Measurements from ENCODE around the gene GLI1. TPM values are rescaled to one million over a fixed set of nuclear protein-coding genes. Genes with fewer than 3 reads are reported as not detected.
A peak's percentile ranks its signal among the peaks of the same experiment; 100 is the strongest.

Gene GLI1
- total RNA-seq, 1 donor from 2014 or later = 6.8 TPM

DNA sequence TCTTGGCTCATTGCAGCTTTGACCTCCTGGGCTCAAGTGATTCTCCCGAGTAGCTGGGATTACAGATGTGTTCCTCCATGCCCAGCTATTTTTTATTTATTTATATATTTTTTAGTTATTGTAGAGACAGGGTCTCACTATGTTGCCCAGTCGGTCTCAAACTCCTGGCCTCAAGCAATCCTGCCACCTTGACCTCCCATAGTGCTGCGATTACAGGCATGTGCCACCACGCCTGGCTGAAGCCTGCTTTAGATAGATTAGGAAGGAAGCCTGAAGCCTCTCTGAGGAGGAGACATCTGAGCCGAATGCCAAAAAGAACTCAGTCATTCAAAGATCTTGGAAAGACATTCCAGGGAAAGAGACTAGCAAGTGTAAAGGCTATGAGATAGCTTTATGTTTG lies 14.8 kb upstream of the GLI1 start:
- no peaks in the 10 kb centered on the region for H3K36me3 Mint-ChIP-seq (ENCODE audit: low read depth)
- H3K4me3 Mint-ChIP-seq (ENCODE audit: unreplicated experiment) = no peak overlapping the region
- H3K4me1 Mint-ChIP-seq (ENCODE audit: low read depth) = peaks cover 3% of the 10 kb centered on the region
- no peak for DNase-seq (ENCODE audit: low spot score)
- no peaks in the 10 kb centered on the region for H3K27me3 Mint-ChIP-seq (ENCODE audit: low read depth)
- TF ChIP-seq, protein P1, sequence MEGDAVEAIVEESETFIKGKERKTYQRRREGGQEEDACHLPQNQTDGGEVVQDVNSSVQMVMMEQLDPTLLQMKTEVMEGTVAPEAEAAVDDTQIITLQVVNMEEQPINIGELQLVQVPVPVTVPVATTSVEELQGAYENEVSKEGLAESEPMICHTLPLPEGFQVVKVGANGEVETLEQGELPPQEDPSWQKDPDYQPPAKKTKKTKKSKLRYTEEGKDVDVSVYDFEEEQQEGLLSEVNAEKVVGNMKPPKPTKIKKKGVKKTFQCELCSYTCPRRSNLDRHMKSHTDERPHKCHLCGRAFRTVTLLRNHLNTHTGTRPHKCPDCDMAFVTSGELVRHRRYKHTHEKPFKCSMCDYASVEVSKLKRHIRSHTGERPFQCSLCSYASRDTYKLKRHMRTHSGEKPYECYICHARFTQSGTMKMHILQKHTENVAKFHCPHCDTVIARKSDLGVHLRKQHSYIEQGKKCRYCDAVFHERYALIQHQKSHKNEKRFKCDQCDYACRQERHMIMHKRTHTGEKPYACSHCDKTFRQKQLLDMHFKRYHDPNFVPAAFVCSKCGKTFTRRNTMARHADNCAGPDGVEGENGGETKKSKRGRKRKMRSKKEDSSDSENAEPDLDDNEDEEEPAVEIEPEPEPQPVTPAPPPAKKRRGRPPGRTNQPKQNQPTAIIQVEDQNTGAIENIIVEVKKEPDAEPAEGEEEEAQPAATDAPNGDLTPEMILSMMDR (IDR thresholded peaks at IDR 0.05) = no peak
- no peak overlapping the region for H3K27ac Mint-ChIP-seq (ENCODE audit: unreplicated experiment)
- H3K9me3 Mint-ChIP-seq (ENCODE audit: low read depth) = no peaks in the 10 kb centered on the region

DNA sequence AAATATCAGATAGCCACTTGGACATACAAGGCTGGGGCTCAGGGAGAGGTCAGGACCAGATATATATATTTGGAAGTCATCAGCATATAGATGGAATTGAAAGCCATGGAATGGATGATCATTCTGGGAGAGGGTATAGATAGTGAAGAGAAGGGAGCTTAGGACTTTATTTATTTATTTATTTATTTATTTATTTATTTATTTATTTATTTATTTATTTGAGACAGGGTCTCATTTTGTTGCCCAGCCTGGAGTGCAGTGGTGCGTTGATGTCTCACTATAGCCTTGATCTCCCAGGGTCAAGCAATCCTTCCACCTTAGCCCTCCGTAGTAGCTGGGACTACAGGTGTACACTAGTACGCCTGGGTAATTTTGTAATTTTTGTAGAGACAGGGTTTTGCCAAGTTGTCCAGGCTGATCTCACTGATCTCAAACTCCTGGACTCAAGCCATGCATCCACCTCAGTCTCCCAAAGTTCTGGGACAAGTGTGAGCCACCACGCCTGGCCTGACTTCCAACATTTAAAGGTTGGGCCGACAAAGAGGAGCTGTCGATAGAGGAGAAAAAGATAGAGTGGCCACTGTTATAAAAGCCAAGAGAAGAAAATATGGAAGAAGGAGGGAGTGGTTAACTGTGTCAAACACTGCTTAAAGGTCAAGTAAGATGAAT lies 13.2 kb upstream of the GLI1 start:
- no peak overlapping the region for H3K27ac Mint-ChIP-seq (ENCODE audit: unreplicated experiment)
- H3K36me3 Mint-ChIP-seq (ENCODE audit: low read depth) = no peaks in the 10 kb centered on the region
- no peaks in the 10 kb centered on the region for H3K27me3 Mint-ChIP-seq (ENCODE audit: low read depth)
- H3K4me1 Mint-ChIP-seq (ENCODE audit: low read depth) = peaks cover 7% of the 10 kb centered on the region
- H3K9me3 Mint-ChIP-seq (ENCODE audit: low read depth) = no peaks in the 10 kb centered on the region
- TF ChIP-seq, protein P1 (IDR thresholded peaks at IDR 0.05) = no peak
- DNase-seq (ENCODE audit: low spot score) = peak; percentile 18
- H3K4me3 Mint-ChIP-seq (ENCODE audit: unreplicated experiment) = no peak overlapping the region

DNA sequence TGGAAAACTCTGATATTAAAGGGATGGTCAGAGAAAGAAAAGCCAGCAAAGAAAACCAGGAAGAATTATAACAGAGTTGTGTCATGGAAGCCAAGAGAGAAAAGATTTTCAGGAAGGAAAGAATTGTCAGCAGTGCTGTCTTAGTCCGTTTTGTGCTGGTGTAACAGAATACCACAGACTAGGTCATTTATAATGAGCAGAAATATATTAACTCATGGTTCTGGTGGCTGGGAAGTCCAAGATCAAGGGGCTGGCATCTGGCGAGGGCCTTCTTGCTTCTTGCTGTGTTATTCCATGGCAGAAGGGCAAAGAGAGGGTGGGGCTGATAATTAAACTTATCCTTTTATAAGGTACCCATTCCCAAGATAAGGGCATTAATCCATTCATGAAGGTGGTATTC lies 10.9 kb upstream of the GLI1 start:
- Mint-ChIP-seq H3K27ac (ENCODE audit: unreplicated experiment) (no peak overlapping the region), H3K27me3 (ENCODE audit: low read depth) (no peaks in the 10 kb centered on the region), H3K36me3 (ENCODE audit: low read depth) (no peaks in the 10 kb centered on the region), H3K9me3 (ENCODE audit: low read depth) (no peaks in the 10 kb centered on the region), H3K4me1 (ENCODE audit: low read depth) (peaks cover 24% of the 10 kb centered on the region), H3K4me3 (ENCODE audit: unreplicated experiment) (no peak overlapping the region)
- TF ChIP-seq, protein P1 (IDR thresholded peaks at IDR 0.05) = no peak
- peak; percentile 5 for DNase-seq (ENCODE audit: low spot score)

DNA sequence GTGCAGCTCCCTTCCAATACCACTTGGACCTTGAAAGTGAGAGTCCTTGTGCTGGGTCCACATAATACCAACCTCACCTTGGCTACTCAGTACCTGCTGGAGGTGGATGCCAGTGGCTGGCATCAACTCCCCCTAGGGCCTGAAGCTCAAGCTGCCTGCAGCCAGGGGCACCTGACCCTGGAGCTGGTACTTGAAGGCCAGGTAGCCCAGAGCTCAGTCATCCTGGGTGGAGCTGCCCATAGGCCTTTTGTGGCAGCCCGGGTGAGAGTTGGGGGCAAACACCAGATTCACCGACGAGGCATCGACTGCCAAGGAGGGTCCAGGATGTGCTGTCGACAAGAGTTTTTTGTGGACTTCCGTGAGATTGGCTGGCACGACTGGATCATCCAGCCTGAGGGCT lies 10.2 kb upstream of the GLI1 start:
- no peaks in the 10 kb centered on the region for H3K9me3 Mint-ChIP-seq (ENCODE audit: low read depth)
- DNase-seq (ENCODE audit: low spot score) = peak; percentile 71
- H3K27me3 Mint-ChIP-seq (ENCODE audit: low read depth) = no peaks in the 10 kb centered on the region
- H3K36me3 Mint-ChIP-seq (ENCODE audit: low read depth) = no peaks in the 10 kb centered on the region
- H3K4me3 Mint-ChIP-seq (ENCODE audit: unreplicated experiment) = no peak overlapping the region
- TF ChIP-seq, protein P1 (IDR thresholded peaks at IDR 0.05) = no peak
- H3K4me1 Mint-ChIP-seq (ENCODE audit: low read depth) = peaks cover 25% of the 10 kb centered on the region
- H3K27ac Mint-ChIP-seq (ENCODE audit: unreplicated experiment) = no peak overlapping the region

DNA sequence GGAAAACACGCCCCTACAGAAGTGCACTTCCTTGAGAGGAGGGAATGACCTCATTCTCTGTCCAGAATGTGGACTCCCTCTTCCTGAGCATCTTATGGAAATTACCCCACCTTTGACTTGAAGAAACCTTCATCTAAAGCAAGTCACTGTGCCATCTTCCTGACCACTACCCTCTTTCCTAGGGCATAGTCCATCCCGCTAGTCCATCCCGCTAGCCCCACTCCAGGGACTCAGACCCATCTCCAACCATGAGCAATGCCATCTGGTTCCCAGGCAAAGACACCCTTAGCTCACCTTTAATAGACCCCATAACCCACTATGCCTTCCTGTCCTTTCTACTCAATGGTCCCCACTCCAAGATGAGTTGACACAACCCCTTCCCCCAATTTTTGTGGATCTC lies 9.5 kb upstream of the GLI1 start:
- H3K4me1 Mint-ChIP-seq (ENCODE audit: low read depth) = peaks cover 31% of the 10 kb centered on the region
- no peak overlapping the region for H3K4me3 Mint-ChIP-seq (ENCODE audit: unreplicated experiment)
- H3K27me3 Mint-ChIP-seq (ENCODE audit: low read depth) = no peaks in the 10 kb centered on the region
- DNase-seq (ENCODE audit: low spot score) = peak; percentile 7
- TF ChIP-seq, protein P1 (IDR thresholded peaks at IDR 0.05) = no peak
- H3K27ac Mint-ChIP-seq (ENCODE audit: unreplicated experiment) = no peak overlapping the region
- no peaks in the 10 kb centered on the region for H3K9me3 Mint-ChIP-seq (ENCODE audit: low read depth)
- H3K36me3 Mint-ChIP-seq (ENCODE audit: low read depth) = no peaks in the 10 kb centered on the region
